HG03039 (cell line): Measurements from ENCODE around the gene VMP1.

Experiments used
- ATAC-seq: cut with Tn5 transposase; IDR thresholded peaks from one replicate; pipeline ENCODE4 v1.9.1; 2021; ENCODE audit warnings: mild to moderate bottlenecking, moderate library complexity; ENCODE audit not compliant: unreplicated experiment

VMP1 gene

DNA sequence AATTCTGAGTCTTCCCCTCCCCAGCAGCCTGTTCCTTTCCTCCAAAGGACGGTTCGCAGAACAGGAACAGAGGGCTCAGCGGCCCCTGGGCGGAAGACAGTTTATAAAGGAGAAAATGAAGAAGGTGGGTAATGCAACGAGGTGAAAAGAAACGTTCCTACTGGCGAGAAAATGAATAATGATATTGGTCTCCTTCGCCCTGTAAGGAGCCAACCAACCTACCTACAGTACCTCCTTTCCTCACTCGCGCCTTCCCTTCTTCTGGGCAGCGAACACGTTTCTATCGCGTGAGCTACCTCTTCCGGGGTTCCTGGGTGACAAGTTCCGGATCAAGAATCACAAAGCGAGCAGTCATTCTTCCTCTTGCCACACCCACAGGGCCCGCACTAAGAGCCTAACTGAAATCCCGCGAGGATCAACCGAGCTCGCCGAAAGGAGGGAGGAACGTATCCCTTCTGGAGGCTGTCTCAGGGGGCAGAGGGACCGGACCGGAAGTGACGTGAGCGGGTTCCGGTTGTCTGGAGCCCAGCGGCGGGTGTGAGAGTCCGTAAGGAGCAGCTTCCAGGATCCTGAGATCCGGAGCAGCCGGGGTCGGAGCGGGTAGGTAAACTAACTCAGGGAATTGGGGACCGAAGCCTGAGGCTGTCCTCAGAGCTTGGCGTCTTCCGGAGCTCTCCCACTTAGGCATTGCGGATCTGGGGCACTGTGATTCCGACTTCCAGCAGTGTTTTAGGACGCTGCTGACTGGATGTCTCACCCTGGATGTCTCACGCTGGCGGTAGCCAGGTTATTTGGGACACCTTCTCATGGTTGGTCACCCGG is at the start of gene VMP1, which contains the start of gene PTRH2:
Gene VMP1 (plus strand): TSS at position 506 of the 822 bp plus-strand sequence. CDS start 23,793 bp downstream, outside the sequence.
Gene PTRH2 (minus strand): TSS at position 282 of the 822 bp plus-strand sequence. CDS start 9,452 bp downstream, outside the sequence.
- peak; percentile 94 for ATAC-seq

DNA sequence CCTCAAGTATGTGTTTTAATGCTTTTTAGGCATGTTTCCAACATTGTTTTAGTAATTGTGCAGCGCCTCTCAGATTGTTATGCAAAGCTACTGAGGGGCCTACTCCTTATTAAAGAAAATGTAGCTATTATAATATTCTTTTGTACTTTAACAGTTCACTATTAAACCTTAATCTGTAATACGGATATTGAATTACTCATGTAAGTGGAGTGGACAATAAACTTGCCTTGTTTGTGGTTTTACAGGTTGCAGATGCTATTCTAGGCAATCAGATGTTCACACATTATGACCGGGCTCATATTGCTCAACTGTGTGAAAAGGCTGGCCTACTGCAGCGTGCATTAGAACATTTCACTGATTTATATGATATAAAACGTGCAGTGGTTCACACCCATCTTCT is 41.2 kb upstream of the VMP1 start:
- ATAC-seq = no peak

DNA sequence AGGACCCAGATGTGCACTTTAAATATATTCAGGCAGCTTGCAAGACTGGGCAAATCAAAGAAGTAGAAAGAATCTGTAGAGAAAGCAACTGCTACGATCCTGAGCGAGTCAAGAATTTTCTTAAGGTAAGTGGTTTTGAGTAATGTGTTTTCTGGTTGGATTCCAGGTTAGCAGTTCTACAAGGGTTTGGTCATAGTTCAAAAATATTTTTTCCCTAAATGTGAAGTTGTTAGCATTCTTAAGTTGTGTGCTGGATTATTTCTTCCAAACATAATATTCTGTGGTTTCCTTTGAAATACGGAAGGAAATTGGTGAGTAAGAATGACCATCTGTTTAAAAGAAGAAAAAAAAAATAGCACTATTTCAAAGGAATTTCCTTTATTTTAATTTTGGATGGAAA is 38.6 kb upstream of the VMP1 start:
- no peak for ATAC-seq

DNA sequence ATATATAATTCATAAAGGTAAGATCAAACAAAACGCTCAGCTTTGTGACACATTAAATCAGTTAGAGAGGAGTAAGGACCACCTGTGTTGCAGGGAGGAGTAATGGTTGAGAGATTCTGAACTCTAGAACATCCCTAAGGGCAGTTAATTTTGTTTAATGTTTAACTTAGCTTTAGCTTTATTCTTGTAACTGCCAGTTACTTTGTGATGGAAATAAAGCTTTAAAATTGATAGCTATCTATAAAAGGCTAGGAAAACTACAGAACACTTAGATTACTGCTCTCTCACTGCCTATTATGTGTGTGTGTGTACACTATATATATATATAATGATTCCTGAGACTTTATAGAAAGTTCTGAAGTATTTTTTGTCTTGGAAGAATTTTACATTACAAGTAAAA is 38.0 kb upstream of the VMP1 start:
- ATAC-seq = no peak

DNA sequence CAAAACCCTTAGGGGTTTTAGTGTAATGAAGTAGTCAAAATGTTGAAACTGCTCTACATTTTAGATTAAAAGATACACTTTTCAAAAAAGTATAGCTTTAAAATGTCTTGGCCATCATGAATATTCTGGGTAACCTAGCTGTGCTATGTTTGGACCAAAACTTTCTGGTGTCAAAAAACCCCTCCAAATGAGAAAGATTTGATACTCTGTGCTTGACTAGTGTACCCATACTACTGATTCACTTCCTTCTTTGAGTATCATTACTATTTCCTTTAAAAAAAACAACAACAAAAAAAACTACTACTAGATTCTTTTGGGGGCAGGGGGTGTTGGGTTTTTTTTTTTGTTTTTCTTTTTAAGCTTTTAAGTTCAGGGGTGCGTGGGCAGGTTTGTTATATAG is 37.5 kb upstream of the VMP1 start:
- no peak for ATAC-seq

DNA sequence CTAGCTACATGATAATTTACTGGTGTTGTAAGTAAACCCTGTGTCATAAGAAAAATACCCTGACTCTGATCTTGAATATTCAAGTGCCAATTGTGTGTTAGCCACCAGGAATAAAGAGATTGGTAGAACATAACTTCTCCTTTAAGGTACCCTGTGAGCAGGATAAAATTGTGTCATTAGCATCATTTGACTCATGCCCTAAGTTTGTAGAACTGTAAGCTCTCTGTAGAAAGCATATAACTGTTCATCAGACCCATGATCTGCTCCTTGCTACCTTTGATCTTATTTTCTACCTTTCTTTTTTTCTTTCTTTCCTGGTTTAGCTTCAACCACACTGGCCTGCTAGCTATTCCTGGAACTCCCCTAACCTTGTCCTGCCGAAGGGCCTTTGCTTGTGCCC is 36.1 kb upstream of the VMP1 start:
- no peak for ATAC-seq

DNA sequence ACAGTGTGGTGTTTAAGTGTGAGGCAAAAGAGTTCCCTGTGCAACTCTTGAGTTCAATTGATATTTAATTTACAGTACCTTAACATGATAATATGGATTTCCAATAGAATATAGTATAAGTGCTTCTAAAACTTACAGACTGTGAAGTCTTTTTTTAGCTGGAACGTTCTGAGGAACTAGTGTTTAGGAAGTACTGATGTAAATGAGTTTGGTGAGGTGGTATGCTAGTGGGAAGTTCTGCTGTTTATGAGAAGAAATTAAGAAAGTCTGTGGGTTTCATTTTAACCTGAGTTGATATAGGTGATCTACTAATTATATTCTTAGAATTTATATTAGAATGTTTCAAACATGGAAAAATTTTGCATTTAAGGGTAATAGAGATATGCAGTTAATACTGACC is 32.2 kb upstream of the VMP1 start:
- no peak for ATAC-seq

DNA sequence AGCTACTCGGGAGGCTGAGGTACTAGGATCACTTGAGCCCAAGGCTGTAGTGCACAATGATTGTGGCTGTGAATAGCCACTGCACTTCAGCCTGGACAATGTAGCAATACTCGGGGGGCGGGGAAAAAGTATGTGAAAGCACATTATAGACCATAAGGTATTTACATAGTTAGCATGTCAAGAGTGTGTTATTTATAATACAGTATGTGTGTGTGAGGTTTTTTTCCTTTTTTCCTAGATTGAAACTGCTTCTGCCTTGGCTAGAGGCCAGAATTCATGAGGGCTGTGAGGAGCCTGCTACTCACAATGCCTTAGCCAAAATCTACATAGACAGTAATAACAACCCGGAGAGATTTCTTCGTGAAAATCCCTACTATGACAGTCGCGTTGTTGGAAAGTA is 30.7 kb upstream of the VMP1 start:
- ATAC-seq = no peak

DNA sequence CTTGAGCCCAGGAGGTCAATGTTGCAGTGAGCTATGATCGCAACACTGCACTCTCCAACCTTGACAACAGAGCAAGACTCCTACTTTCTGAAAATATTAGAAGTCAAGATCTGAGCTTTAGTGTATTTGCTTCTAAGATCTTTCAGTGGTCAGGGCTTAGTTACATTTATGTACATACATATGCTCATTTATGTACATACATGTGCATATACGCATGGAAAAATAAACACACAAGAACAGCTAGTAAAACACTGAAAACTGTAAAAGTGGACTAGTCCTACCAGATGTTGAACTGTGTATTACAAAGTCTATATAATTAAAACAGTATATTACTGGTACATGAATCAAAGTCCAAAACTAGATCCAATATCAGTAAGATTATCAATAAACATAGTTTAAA is 28.5 kb upstream of the VMP1 start:
- no peak for ATAC-seq

DNA sequence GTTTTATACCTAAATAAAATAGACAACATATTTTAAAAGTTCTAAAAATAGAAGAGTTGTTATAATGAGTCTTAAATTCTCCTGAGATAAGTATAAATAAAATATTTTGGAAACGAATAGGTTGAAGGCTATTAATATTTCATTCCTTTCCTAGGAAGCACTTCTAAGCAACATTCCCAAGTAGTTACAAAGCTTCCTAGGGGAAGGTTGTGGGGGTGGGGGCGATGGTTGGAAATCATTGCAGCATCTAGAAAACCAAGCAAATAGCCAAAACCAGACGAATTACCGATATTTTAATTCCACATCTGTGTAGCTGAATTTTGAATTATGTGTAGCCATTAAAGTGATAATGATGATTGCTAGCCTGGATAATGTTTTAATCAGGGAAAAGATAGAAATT is 27.1 kb upstream of the VMP1 start:
- no peak for ATAC-seq

DNA sequence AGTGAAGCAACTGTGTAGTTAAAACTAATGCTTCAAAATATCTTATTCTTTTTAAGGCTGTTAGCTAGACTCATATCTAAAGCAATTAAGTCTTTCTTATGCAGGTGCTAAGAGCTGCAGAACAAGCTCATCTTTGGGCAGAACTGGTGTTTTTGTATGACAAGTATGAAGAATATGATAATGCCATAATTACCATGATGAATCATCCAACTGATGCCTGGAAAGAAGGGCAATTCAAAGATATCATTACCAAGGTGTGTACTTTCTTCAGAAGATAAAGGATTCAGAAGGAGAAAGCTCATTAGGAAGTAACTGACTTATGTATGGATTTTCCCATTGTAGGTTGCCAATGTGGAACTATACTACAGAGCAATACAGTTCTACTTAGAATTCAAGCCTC is 24.2 kb upstream of the VMP1 start:
- ATAC-seq = no peak

DNA sequence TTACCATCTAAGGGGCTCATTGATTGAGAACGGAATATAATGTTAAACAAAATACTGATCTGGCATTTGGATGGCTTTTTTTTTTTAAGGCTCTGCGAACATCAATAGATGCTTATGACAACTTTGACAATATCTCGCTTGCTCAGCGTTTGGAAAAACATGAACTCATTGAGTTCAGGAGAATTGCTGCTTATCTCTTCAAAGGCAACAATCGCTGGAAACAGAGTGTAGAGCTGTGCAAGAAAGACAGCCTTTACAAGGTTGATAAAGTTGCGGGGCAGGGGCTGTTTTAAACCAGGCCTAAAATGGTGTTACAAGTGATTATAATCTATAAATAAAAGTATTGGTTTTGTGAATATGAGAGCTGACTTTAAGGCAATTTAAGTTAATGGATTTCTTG is 22.5 kb upstream of the VMP1 start:
- ATAC-seq = no peak

DNA sequence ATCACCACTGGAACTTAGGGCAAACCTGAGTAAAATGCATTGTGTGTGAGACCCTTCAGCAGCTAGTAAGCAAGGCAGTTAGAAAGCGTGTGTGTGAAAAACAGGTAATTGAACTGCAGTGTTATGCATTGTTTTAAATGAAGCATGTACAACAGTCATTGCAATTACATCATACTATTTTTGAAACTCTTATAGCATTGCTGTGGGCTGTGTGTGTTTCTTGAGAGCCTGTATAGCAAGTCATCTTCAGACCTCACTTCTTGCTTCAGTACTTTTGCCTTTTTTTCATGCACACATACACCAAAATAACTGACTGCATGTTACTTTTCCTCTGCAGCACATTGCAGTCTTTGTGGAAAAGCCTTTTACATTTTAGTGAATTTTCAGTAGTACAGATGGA is 19.4 kb upstream of the VMP1 start:
- no peak for ATAC-seq

DNA sequence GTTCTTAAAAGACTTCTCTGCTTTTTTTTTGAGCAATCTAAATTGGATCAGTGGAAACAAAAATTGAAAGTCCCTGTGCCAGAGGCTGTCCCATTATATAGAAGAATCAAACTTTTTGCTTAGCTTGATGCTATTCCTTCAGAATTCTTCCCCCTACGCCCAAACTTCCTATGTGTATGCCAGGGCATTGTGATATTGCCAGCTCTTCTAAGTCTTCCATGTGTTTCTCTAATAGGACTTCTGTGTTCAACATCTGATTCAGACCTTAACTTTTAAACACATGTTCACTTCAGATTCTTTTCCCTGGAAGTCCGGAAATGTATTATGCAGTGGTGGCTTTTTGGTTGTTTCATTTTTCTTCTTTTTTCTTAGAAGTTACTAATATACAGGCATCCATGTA is 19.0 kb upstream of the VMP1 start:
- ATAC-seq = no peak

DNA sequence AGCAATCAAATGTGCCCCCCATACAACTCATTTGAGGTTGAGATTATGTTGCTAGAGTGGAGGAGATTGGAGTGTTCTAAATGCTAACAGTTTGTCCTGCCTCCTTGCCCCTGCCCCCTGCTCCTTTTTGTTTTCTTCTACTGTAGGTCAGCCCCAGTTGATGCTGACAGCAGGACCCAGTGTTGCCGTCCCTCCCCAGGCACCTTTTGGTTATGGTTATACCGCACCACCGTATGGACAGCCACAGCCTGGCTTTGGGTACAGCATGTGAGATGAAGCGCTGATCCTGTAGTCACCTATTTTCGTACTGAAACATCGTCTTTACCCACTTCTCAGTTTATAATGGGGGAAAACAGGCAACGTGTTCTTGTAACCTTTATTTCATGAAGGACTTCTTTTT is 13.9 kb upstream of the VMP1 start:
- ATAC-seq = no peak

DNA sequence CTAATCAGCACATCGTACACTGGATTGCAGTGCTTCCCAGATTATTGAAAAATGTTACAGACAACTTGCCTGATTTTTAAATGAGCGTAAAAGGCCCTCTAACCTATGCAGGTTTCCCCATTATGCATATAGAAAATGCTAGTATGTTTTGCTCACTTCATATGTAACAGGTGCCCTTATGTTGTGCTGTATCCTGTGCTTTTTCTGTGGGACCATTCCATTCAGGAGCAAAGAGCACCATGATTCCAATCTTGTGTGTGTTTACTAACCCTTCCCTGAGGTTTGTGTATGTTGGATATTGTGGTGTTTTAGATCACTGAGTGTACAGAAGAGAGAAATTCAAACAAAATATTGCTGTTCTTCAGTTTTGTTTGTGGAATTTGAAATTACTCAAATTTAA is 13.1 kb upstream of the VMP1 start:
- no peak for ATAC-seq

DNA sequence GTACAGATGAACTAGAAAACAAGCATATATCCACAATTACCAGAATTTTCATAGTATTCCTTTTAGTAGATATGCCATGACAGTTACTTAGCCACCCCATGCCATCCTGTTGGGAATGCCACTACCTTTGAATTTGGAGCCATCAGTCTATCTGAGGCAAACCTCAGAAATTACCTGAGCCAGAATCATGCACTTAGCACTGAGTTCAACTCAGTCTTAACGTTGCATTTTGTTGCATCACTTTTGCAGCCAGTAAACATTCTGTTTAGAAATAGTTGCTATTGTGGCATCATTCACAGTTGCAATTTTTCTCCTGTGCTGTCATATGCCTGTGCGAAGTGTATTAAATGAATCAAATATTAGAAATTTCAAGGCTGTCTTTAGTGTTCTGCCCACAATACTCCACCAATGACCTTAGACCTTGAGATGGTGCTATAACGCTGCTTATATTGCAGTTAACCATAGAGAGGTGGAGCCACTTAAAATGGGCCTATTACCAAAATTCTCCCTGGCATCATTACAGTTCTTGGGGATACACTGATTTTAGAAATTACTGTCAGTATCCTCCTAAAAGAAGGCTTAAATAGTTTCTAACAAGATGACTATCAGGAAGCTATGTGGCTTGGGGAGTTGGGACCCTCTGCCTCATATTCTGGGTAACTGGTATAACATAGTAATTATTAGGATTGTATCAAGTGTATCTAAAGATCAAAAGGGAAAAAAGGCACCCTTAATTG is 11.3 kb upstream of the VMP1 start:
- no peak for ATAC-seq

DNA sequence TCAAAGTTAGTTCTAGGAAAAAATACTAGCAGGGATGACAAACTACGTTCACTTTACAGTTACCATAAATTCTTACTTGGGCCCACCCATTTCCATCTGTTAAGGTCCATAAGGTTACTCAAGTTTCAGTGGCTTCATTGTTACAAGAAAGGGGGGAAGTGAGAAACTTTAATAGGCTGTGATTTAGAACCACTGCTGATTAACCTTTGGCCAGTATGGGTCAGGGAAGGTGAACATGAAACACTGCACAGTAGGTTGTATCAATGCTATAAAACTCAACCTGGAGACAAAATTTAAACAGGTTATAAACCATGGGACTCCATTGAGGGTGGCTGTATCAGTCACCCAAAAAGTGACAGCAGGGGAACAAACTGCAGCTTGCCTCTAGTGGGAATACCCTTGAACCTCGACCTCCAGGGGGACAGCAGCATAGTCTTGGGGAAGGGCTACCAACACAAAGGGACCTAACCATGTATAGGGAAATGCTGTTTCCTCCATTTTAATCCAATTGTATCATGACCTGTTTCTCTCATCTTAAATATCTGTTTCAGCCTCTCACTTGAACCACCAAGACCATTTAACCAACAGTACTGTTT is 10.7 kb upstream of the VMP1 start:
- no peak for ATAC-seq

DNA sequence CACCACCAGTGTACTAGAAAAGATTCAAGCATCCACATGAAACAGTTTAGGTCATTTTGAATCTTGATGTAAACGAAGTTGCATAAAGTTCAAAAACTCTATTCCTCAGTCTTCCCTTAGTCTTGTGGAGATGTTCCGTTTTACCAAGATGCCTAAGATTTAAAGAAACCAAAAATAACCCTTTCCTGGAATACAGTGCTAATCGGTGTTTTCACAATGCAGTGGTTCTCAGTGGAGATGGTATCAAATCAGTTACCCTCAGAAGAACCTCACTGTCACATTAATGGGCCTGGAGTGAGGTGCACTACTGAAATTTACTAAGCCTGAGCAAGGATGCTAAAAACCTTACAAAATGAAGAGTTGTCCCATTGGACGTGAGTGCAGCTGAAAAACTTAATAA is 9.3 kb upstream of the VMP1 start:
- no peak for ATAC-seq

DNA sequence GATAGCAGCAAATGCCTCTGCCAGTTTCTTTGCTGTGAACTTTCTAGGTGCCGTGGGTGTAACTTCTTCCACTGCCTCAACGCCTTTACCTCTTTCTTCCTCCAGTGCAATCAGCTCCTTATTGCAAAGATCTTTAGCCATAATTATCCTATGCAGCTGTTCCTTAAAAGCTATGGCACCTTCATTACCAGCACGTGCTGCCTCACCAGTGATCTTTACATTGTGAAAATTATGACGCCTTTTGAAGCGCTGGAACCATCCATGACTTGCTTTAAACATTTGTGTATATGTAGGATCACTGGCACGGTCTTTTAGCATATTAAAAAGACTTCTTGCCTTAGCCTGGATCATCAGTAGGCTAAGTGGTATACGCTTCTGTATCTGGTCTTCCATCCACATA is 8.2 kb upstream of the VMP1 start:
- ATAC-seq = no peak

DNA sequence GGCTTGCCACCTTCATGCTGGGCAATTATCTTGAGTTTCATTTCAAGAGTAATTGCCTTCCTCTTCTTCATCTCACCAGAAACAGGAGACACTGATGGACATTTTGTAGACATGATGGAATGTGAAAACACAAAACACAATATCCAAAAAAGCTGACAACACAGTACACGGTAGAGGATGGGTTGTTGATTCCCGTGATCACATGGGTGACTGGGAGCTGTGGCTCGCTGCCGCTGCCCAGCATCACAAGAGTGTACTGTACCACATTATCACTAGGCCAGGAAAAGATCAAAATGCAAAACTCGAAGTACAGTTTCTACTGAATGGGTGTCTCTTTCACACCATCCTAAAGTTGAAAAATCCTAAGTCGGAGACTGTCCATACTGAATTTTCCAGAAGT is 7.7 kb upstream of the VMP1 start:
- ATAC-seq = no peak

DNA sequence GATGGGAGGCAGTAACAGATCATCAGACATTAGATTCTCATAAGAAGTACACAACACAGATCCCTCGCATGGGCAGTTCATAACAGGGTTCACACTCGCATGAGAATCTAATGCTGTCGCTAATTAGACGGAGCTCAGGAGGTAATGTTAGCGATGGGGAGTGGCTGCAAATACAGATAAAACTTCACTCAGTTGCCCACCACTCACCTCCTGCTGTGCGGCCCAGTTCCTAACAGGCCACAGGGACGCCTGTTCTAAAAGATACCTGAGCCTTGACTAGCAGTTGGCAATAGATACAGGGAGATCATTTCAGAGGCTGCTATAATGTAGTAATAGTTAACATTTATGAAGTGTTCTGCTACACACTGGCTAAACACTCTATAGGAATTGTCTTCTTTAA is 5.2 kb upstream of the VMP1 start:
- ATAC-seq = no peak
